HG03103 (cell line): ENCODE results near the gene GULP1.

Experiments used
- ATAC-seq: cut with Tn5 transposase; IDR thresholded peaks from one replicate; pipeline ENCODE4 v1.9.1; 2021; ENCODE audit warnings: low read depth; ENCODE audit not compliant: unreplicated experiment

GULP1 gene

GRCh38 chr2:188627471-188627870 lies 335.8 kb downstream of the GULP1 start:
- no peak for ATAC-seq

GRCh38 chr2:188628989-188629752 lies 337.5 kb downstream of the GULP1 start:
- ATAC-seq, result no peak

- ATAC-seq, result no peak
Observed at GRCh38 chr2:188629753-188630527, 338.3 kb downstream of the GULP1 start.

- ATAC-seq, result no peak
Observed at GRCh38 chr2:188631037-188631809, 339.5 kb downstream of the GULP1 start.

GRCh38 chr2:188634656-188635055 lies 343.0 kb downstream of the GULP1 start:
- ATAC-seq, result no peak
